Nephron (organoid): Measurements from ENCODE around the gene HSDL1.

Experiments used
- H3K27ac Mint-ChIP-seq, 3 experiments: 2 replicates each; pipeline ENCODE4 v1.8.0; 2020; ENCODE audit warnings: mixed read lengths in 3 of 3, mild to moderate bottlenecking in 2 of 3, moderate library complexity in 1 of 3
- H3K27me3 Mint-ChIP-seq: 2 replicates; pipeline ENCODE4 v1.8.0; 2021; ENCODE audit warnings: low read depth, mild to moderate bottlenecking, moderate library complexity, mixed read lengths
- H3K36me3 Mint-ChIP-seq: 2 replicates; pipeline ENCODE4 v1.8.0; 2020; ENCODE audit warnings: low read depth, mixed read lengths
- H3K4me1 Mint-ChIP-seq: 2 replicates; pipeline ENCODE4 v1.8.0; 2020; ENCODE audit warnings: mixed read lengths
- H3K4me3 Mint-ChIP-seq, 3 experiments: 2 replicates each; pipeline ENCODE4 v1.8.0; 2020; ENCODE audit warnings: mild to moderate bottlenecking in 3 of 3, mixed read lengths in 3 of 3, moderate library complexity in 2 of 3
- H3K9me3 Mint-ChIP-seq: 2 replicates; pipeline ENCODE4 v1.8.0; 2020; ENCODE audit warnings: mixed read lengths
- TF ChIP-seq, protein P1 (sequence below), 3 experiments: fragments of 200-600 bp; sonication (generic); IDR thresholded peaks; one replicate each; pipeline ENCODE4 v1.5.0; 2021; ENCODE audit warnings: antibody characterized with exemption in 3 of 3; ENCODE audit not compliant: unreplicated experiment in 3 of 3

HSDL1 gene

DNA sequence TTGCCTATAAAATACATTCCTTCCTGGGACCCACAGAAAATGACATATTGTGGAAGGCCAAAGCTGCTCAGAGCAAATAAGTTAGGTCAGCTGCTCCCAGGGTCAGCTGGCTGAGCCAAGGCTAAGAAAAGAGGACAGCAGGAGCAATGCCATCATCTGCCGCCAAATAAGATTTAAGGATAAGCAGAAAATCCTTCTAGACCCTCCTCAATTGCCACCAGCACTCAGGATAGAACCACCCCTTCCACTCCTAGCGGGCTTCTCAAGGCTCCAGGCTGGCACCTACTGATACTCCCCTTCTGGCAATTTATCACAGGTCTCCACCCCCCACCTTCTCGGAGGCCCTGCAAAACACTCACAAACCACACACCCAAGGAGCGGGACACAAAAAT, 51.1 kb downstream of the HSDL1 start:
- TF ChIP-seq, protein P1, sequence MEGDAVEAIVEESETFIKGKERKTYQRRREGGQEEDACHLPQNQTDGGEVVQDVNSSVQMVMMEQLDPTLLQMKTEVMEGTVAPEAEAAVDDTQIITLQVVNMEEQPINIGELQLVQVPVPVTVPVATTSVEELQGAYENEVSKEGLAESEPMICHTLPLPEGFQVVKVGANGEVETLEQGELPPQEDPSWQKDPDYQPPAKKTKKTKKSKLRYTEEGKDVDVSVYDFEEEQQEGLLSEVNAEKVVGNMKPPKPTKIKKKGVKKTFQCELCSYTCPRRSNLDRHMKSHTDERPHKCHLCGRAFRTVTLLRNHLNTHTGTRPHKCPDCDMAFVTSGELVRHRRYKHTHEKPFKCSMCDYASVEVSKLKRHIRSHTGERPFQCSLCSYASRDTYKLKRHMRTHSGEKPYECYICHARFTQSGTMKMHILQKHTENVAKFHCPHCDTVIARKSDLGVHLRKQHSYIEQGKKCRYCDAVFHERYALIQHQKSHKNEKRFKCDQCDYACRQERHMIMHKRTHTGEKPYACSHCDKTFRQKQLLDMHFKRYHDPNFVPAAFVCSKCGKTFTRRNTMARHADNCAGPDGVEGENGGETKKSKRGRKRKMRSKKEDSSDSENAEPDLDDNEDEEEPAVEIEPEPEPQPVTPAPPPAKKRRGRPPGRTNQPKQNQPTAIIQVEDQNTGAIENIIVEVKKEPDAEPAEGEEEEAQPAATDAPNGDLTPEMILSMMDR (IDR thresholded peaks at IDR 0.05; ENCODE audit: unreplicated experiment in 3 of 3): no peak
- Mint-ChIP-seq H3K27me3 (no peaks in the 10 kb centered on the region), H3K27ac (no peak overlapping the region), H3K4me3 (no peak overlapping the region), H3K4me1 (no peaks in the 10 kb centered on the region), H3K9me3 (no peaks in the 10 kb centered on the region), H3K36me3 (peaks cover 79% of the 10 kb centered on the region)

DNA sequence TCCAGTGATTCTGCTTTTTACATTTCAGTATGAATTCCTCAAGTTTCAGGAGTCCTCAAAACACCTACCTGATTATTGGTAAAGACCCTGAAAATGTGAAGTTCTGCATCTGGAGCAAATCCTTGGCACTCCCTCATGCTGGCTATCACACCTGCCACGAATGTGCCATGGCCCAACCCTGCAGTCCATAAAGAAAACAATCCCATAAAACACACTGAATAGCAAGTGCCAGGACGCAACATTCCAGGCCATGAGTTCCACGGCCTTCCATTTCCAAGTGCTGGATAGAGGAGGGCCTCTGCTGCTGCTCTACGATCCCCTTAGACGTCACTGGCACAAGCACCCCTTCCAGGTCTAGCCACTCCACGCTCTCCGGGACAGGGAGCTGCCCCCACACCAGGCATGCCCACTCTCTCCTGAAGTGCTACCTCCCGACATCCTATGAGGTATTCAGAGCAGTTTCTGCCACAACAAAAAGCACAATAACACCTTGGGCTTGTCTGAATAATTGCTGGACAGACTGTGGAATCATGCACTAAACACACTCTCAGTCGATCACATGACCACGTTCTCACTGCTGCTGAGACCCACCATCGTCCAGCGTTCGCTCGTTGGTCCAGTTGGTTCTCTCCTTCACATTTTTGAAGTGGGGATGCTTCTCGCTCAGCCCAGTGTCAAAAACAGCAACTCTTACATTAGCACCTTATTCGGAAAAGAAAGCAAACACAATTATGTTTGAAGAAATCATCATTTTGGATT, 51.7 kb downstream of the HSDL1 start:
- peaks cover 80% of the 10 kb centered on the region for H3K36me3 Mint-ChIP-seq
- H3K4me1 Mint-ChIP-seq: no peaks in the 10 kb centered on the region
- no peak overlapping the region for H3K4me3 Mint-ChIP-seq
- no peak overlapping the region for H3K27ac Mint-ChIP-seq
- no peaks in the 10 kb centered on the region for H3K9me3 Mint-ChIP-seq
- H3K27me3 Mint-ChIP-seq: no peaks in the 10 kb centered on the region
- TF ChIP-seq, protein P1 (IDR thresholded peaks at IDR 0.05; ENCODE audit: unreplicated experiment in 3 of 3): no peak

DNA sequence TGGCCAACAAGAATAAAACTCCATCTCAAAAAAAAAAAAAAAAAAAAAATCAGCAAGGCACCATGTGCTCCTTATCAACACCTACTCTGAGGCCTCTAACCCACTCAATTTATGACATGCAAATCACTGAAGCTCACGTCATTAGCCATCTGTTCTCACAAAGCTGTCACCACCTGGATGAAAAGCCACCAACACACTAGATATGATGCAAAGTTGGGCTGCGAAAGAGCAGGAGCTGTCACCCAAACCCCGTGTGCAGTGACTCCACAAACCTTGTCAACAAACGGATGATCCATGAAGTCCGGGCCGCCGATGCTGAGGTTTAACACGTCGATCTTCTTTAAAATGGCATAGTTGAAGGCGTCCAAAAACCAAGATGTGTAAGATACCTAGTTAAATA, 53.5 kb downstream of the HSDL1 start:
- peaks cover 77% of the 10 kb centered on the region for H3K36me3 Mint-ChIP-seq
- H3K4me3 Mint-ChIP-seq: no peak overlapping the region
- no peak overlapping the region for H3K27ac Mint-ChIP-seq
- no peaks in the 10 kb centered on the region for H3K9me3 Mint-ChIP-seq
- no peaks in the 10 kb centered on the region for H3K4me1 Mint-ChIP-seq
- no peaks in the 10 kb centered on the region for H3K27me3 Mint-ChIP-seq
- TF ChIP-seq, protein P1 (IDR thresholded peaks at IDR 0.05; ENCODE audit: unreplicated experiment in 3 of 3): no peak

DNA sequence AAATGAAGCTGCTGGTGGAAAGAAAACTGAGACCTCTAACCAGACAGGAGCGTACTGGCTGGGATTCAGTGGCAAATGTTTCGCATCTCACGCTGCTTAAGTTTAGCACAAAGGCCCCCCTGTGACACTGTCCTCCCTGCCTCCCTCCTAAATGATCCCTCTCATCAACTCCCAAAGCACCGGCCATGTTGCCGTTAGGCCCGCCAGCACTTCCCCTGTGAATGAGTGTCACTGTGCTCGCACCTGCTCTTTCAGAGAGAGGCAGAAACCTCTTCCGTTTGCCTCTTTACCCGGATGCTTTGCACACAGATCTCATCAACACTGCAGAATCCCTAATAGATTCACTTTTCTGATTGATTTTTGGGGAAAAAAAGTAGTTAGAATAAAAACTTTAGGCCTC, 54.8 kb downstream of the HSDL1 start:
- H3K27ac Mint-ChIP-seq: no peak overlapping the region
- no peak overlapping the region for H3K4me3 Mint-ChIP-seq
- no peaks in the 10 kb centered on the region for H3K9me3 Mint-ChIP-seq
- no peaks in the 10 kb centered on the region for H3K27me3 Mint-ChIP-seq
- TF ChIP-seq, protein P1 (IDR thresholded peaks at IDR 0.05; ENCODE audit: unreplicated experiment in 3 of 3): no peak
- H3K36me3 Mint-ChIP-seq: peaks cover 76% of the 10 kb centered on the region
- no peaks in the 10 kb centered on the region for H3K4me1 Mint-ChIP-seq

DNA sequence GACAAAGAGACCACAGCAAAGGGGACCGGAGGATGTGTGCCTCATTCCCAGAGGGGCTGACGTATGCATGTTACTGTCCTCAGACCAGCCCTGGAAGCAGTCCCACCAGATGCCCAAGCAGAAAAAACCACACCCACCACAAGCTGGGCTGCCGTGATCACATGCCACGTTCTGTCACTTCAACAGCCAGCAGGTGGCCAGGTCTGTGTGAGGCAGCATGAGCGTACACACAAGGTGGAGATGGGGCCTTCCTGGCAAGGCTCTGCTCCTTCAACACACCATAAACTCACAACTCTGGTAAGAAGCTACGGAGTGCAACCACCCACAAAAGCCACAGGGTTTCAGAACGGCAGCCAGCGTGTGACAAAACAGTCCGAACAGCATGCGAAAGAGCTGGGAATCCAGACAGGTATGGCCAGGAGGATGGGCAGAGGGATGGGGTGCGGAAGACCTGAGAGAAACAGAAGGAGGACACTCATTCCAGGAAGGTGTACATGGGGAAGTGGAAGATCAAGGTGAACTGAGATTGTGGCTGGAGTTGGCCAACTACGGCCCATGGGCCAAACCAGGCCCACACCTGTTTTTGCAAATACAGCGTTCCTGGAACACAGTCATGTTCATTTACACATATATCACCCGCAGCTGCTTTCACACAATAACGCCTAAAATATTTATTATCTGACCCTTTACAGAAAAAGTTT, 56.1 kb downstream of the HSDL1 start:
- H3K4me1 Mint-ChIP-seq: no peaks in the 10 kb centered on the region
- H3K9me3 Mint-ChIP-seq: no peaks in the 10 kb centered on the region
- TF ChIP-seq, protein P1 (IDR thresholded peaks at IDR 0.05; ENCODE audit: unreplicated experiment in 3 of 3): no peak
- peaks cover 66% of the 10 kb centered on the region for H3K36me3 Mint-ChIP-seq
- H3K4me3 Mint-ChIP-seq: no peak overlapping the region
- no peaks in the 10 kb centered on the region for H3K27me3 Mint-ChIP-seq
- no peak overlapping the region for H3K27ac Mint-ChIP-seq
